Measurements from ENCODE around the gene PACS1. TPM values are rescaled to one million over a fixed set of nuclear protein-coding genes. Genes with fewer than 3 reads are reported as not detected.

PACS1 gene
- total RNA-seq, 1 donor: 31.5 TPM

- DNase-seq (ENCODE audit: low read depth): no peak
- no peak overlapping the region for H3K4me3 ChIP-seq (ENCODE audit: low read depth, low read length)
- TF ChIP-seq, protein P1, sequence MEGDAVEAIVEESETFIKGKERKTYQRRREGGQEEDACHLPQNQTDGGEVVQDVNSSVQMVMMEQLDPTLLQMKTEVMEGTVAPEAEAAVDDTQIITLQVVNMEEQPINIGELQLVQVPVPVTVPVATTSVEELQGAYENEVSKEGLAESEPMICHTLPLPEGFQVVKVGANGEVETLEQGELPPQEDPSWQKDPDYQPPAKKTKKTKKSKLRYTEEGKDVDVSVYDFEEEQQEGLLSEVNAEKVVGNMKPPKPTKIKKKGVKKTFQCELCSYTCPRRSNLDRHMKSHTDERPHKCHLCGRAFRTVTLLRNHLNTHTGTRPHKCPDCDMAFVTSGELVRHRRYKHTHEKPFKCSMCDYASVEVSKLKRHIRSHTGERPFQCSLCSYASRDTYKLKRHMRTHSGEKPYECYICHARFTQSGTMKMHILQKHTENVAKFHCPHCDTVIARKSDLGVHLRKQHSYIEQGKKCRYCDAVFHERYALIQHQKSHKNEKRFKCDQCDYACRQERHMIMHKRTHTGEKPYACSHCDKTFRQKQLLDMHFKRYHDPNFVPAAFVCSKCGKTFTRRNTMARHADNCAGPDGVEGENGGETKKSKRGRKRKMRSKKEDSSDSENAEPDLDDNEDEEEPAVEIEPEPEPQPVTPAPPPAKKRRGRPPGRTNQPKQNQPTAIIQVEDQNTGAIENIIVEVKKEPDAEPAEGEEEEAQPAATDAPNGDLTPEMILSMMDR (IDR thresholded peaks at IDR 0.05; ENCODE audit: insufficient read depth, low read length): no peak
Measured at GRCh38 chr11:66239998-66240780, 170.1 kb downstream of the PACS1 start.

GRCh38 chr11:66240781-66241136, 170.7 kb downstream of the PACS1 start:
- TF ChIP-seq, protein P1 (IDR thresholded peaks at IDR 0.05; ENCODE audit: insufficient read depth, low read length): no peak
- no peak for DNase-seq (ENCODE audit: low read depth)
- no peak overlapping the region for H3K4me3 ChIP-seq (ENCODE audit: low read depth, low read length)

DNA sequence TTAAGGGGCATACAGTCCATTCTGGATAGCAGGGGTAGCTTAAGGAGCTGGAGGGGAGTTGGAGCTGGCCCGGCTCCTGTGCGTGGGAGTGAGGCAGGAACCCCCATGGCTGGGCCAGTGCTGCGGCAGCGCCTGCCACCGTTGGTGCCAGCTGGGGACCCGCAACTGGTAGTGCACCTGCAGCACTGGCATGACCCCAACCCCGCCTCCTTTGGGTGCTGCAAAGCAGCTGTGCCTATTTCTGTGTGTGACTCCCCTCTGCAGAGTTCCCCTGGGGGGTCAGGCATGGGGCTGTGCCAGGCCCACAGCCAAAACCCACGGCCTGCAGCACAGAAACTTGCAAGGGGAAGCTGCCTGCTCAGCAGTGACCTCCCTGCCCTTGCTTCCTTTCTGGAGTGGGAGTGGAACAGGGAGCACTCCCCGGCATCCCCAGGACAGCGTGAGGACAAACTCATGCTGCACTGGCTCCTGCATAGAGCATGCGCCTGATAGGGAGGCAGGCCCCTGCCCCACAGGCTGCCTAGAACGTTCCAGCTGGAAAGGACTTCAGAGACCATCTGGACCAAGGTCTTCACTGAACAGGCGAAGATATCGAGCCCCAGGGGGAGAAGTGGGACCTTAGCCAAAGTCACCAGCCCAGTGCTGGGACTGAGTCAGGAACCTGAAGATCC, 172.2 kb downstream of the PACS1 start:
- TF ChIP-seq, protein P1 (IDR thresholded peaks at IDR 0.05; ENCODE audit: insufficient read depth, low read length): no peak
- DNase-seq (ENCODE audit: low read depth): no peak
- H3K4me3 ChIP-seq (ENCODE audit: low read depth, low read length): no peak overlapping the region

DNA sequence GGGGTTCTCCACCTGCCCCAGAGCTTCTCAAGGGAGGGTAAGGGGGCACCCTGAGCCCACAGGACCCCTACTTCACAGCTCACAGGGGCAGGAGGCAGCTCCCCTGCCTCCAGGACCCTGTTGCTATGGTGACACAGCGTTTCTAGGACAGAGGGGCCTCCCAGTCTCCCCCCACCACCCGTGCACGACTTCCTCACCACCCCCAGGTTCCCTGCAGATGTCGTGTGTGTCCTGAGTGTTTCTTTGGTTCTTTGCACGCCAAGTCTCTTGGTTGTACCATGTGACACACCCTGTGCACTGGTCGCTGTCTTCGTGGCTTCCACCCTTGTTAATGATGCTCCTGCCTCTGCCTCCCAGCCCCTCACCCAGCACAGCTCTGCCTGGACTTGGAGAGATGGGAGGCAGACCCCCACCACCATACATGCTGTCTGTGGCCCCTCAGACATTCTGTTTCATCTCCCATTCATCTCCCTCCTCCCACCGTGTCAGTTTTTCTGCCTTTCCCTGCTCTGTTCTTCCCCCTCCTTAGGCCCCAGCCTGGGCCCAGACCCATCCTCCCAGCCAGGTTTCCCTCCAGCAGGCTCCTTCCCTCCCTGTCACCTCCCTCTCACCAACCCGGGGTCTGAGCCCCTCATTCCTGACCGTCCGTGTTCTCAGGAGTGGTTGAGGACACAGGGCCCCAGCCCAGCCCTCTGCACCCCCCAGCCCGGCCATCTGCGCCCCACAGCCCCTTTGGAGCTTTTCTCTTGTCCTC, 173.9 kb downstream of the PACS1 start:
- H3K4me3 ChIP-seq (ENCODE audit: low read depth, low read length): no peak overlapping the region
- TF ChIP-seq, protein P1 (IDR thresholded peaks at IDR 0.05; ENCODE audit: insufficient read depth, low read length): no peak
- DNase-seq (ENCODE audit: low read depth): no peak

DNA sequence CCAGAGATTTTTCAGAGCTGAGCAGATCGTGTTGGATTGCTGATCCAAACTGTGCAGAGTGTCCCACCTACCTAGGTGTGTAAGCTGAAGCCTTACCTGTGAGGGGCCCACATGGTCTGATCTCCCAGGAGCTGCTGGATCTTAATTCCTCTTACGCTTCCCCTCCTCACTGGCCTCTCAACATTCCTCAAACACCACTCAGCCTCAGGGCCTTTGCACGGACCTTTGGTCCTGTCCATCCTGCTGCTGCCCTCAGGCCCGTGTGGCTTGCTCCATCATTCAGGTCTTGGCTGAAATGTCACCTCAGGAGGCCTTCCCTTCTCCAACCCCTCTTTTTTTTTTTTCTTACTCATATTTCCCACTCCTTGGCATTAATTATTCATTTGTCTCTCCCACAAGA, 177.2 kb downstream of the PACS1 start:
- DNase-seq (ENCODE audit: low read depth): no peak
- TF ChIP-seq, protein P1 (IDR thresholded peaks at IDR 0.05; ENCODE audit: insufficient read depth, low read length): no peak
- H3K4me3 ChIP-seq (ENCODE audit: low read depth, low read length): no peak overlapping the region

GRCh38 chr11:66247801-66248200, 177.7 kb downstream of the PACS1 start:
- no peak for DNase-seq (ENCODE audit: low read depth)
- no peak overlapping the region for H3K4me3 ChIP-seq (ENCODE audit: low read depth, low read length)
- TF ChIP-seq, protein P1 (IDR thresholded peaks at IDR 0.05; ENCODE audit: insufficient read depth, low read length): no peak

Measured in fibroblast of the aortic adventitia (primary cell).